Cerebellar nuclear complex (tissue), 1 donor: ENCODE measurements around the gene MRPL43.
"Not testable (repeated sequence)": the region's sequence is repeated elsewhere in the genome, so short reads cannot be mapped to it uniquely, and the experiment has no call there.

ENCODE experiments used
- DNase-seq, 2 experiments: peaks; one replicate each; lab custom pipeline; 2025; lab: John Stamatoyannopoulos, UW

The MRPL43 gene

GRCh38 chr10:100982916-100983830 is 4.1 kb downstream of the MRPL43 start:
- DNase-seq: peak; percentile 15 to 56

- no peak for DNase-seq
Observed at GRCh38 chr10:100981178-100981772, 6.0 kb downstream of the MRPL43 start.

GRCh38 chr10:100980711-100981110 is 6.6 kb downstream of the MRPL43 start:
- DNase-seq: no peak

DNA sequence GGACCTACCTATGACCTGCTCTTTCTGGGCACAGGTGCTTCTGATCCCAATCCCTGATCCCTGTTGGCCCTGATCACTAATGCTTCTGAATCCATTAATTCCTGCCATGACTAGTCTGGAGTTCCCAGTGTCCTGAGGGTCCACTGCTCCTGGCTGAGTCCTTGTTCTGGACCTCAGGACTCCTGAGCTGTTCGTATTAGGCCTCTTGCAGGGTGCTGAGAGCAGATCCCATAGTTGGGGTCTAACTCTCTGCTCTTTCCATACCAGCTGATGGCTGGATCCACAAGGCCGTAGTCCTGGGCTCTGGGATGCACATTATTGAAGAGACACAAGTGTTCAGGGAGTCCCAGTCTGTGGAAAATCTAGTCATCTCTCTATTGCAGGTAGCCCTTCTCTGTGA is 7.0 kb downstream of the MRPL43 start:
- no peak for DNase-seq

DNA sequence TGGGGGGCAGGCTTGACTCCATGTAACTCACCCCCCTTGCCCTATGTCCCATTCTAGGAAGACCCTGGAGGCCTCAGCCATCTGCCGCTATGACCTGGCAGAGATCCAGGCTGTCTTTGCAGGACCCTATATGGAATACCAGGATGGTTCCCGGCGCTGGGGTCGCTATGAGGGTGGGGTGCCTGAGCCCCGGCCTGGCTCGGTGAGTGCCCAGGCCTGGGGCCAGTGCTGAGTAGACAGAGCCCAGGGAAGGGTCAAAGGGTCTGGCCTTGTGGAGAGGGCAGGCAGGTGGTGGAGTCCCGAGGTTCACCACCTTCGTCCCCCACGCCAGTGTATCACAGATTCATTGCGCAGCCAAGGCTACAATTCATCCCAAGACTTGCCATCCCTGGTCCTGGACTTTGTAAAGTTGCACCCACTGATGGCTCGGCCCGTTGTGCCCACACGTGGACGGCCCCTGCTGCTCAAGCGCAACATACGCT is 7.5 kb downstream of the MRPL43 start:
- DNase-seq: no peak

GRCh38 chr10:100978901-100979195 is 8.4 kb downstream of the MRPL43 start:
- no peak for DNase-seq

DNA sequence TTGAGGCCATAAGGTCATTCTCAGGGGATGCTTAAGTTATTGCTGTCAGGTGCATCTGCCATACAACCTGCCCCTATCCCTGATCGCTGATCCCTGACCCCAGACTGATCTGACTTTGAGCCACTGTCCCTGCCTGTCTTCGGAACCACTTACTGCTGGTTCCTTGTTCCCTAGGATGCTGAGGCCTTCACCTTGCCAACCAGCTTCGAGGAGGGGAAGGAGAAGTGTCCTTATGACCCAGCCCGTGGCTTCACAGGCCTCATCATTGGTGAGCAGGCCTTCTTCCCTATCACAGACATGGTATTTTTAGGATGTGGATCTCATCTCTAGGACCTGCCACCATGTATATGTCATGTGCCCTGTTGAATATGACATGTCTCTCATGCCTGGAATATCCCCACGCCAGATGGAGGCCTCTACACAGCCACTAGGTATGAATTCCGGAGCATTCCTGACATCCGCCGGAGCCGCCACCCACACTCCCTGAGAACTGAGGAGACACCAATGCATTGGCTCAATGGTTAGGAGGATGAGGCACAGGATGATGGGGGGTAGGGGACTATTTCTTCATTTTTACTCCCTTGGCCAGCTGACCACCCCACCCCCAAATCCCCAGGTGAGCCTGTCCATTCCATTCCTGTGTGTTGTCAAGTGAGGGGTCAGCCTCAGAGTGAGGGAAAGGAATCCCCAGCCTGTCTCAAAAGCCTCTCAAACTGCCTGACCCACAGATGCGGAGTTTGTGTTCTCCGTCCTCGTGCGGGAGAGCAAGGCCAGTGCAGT is 9.0 kb downstream of the MRPL43 start:
- no peak for DNase-seq

DNA sequence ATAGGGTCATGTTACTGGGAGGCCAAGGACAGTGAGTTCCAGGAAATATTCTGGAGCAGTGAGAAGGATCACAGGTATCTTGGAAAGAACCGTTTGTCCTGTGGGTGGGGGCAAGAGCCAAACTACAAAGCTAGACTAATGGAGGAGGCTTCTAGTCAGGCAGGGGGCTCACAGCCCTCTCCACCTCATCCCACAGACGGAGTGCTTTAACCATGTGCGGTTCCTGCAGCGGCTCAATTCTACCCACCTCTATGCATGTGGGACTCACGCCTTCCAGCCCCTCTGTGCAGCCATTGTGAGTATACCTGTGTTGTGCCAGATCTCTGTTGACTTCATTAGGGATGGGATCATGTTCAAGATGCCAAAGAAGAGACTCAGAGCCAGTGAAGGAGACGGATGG is 9.9 kb downstream of the MRPL43 start:
- no peak for DNase-seq

DNA sequence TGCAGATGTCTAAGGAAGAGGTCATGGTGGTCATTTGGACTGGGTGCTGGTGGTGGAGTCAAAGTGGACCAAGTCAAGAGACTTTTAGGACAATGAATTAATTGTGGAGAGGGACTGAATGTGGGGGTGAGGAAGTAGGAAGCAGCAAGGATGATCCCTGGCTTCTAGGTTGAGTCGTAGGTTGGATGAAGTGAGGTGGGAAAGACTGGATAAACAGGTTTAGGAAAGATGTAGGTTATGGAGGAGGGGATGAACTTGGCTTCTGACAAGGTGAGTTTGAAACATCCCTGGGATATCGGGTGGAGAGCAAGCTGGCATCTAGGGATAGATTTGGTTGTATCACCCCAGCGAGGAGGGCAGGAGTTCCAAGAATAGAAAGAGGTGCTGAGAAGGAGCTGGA is 10.4 kb downstream of the MRPL43 start:
- DNase-seq: no peak

- DNase-seq: not testable (repeated sequence)
Observed at GRCh38 chr10:100975397-100975796, 11.9 kb downstream of the MRPL43 start.

DNA sequence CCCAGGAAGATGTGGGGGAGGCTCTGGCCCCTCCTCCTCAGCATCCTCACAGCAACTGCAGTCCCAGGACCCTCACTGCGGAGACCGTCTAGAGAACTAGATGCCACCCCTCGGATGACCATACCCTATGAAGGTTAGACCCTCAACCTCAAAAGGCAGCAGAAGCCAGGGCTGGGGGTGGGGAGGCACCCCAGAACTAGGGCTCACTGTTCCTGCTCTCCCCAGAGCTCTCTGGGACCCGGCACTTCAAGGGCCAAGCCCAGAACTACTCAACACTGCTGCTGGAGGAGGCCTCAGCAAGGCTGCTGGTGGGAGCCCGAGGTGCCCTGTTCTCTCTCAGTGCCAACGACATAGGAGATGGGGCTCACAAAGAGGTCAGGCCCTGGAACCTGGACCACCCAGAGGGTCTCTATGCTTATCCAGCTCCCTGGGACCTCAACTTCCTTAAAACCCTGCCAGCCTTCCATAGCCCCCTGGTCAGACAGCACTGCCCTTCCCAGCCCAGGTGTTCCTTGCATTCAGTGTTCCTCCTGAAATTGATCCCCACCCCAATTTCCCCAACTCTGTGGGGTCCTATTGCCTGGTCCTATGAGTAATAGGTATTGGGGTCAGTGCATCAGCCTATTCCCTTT is 14.3 kb downstream of the MRPL43 start:
- no peak for DNase-seq

GRCh38 chr10:100972115-100972903 is 15.0 kb downstream of the MRPL43 start:
- no peak for DNase-seq

DNA sequence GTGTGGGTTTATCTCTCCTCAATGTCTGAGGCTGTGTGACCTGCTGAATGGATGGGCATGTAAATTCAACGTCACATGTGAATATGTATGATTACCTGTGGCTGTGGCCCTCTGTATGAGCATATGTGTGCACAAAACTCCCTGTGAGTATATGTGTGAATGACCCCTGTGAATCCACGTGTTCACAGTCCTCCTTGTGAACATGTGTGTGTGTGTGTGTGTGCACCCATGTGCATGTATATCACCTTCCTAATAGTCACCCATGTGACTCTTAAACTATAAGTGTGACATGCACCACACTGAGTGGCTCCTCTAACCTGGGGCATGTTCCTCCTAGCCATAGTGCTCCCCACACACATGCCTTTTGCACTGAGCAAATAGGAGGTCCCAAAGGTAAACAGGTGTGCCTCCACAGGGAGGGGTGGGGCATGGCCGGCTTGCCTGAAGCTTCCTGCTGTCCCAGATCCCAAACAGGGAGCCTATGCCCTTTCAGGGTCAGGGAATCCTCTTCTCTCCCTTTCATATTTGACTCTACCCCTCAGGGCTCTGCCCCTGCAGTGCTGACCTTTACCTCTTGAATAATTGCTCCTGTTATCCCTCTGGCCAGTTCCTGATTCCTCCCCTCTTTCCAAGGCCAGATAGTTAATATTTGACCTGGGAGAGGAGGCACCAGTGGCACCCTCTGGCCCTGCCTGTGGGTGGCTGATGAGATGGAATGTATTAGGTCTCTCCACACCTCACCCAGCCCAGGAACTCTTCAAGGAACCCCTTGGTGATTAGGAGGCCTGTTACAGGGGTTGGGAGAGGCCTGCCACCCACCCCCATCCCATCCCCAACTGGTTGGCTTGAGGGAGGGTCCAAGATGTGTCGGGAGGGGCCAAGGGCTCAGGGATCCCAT is 16.1 kb downstream of the MRPL43 start:
- DNase-seq: no peak

DNA sequence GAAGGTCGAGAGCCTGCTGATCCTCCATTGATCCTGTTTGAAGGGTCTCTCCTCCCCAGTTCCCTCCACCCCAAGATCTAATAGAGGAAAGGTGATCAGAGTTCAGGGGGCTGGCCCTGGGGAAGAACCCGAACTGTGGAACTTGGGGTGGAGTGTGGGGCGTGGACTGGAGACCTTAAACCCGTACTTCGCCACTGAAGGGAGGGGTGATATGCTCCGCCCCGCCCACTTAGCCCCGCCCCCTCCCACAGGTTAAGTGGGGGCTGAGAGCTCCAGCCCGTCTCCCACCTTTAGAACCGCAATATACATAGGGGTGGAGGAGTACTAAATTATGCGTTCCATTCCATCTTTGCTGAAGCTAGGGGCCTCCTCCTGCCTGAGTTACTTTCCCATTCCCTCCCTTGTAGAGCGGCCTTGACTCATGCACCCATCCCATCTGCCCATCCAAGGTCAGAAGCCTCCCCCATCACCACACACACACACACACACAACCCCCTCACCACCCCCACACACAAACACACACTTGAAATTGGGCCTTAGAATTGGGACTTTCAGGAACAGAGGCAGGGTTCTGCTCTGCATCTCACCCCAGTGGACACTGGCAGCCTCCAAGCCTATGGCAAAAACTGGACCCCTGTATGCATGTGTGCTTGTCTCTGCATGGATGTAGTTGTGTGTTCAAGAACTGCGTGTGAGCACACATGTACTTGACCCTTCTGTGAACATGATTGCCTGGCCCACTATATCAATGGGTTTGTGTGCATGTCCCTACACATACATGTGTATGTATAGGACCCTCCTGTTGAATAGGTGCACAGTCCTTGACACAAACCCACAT is 17.0 kb downstream of the MRPL43 start:
- DNase-seq: no peak

GRCh38 chr10:100969187-100970075 is 17.9 kb downstream of the MRPL43 start, which contains the start of gene SEMA4G:
SEMA4G (plus strand) TSS chr10:100969504; CDS start chr10:100972913, 3,409 bp downstream.
- no peak for DNase-seq

- DNase-seq: no peak
Observed at GRCh38 chr10:100968863-100969186, 18.5 kb downstream of the MRPL43 start.

GRCh38 chr10:100968062-100968736 is 19.1 kb downstream of the MRPL43 start:
- no peak for DNase-seq

GRCh38 chr10:100967332-100967731 is 20.0 kb downstream of the MRPL43 start:
- no peak for DNase-seq
